GM19467 (cell line): Measurements from ENCODE around the gene DFFB.

ENCODE experiments used
- ATAC-seq: cut with Tn5 transposase; IDR thresholded peaks from one replicate; pipeline ENCODE4 v1.9.1; 2021; ENCODE audit warnings: mild to moderate bottlenecking, moderate library complexity; ENCODE audit not compliant: unreplicated experiment

Gene DFFB

DNA sequence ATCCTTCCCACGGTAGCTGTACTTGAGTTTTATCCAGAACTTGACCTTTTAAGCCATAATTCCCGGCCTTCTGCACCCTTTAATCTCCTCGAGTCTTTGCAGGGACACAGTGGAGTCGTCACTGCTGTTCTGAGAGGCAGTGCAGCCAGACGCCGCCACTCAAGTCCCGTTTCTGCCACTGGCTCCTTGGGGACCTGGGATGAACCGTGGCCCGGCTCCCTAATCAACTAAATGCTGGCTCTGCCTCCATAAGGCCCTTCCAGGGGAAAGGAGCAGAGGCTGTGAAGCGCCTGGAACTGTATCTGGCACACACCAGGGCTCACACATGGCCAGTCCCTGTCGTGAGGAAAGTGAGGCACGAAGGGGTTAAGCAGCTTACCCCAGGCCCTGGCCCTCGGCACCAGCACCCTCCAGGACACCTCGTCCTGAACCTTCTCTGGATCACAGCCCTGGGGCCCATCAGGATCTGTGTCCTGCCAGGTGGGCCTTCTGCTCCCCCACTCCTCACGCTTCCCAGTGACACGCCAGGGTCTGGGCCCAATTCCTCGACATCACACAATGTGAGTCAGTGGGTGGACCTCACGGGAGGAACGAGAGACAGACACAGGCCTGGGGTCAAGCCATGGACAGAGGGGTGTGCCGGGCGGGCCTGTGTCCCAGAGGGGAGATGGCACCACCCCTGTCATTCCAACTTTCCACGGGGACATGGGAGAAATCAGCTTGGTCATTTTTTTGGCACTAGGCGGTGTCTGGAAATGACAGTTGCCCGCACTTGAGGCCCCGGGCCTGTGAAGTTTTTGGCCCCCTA, 66.3 kb downstream of the DFFB start:
- no peak for ATAC-seq

DNA sequence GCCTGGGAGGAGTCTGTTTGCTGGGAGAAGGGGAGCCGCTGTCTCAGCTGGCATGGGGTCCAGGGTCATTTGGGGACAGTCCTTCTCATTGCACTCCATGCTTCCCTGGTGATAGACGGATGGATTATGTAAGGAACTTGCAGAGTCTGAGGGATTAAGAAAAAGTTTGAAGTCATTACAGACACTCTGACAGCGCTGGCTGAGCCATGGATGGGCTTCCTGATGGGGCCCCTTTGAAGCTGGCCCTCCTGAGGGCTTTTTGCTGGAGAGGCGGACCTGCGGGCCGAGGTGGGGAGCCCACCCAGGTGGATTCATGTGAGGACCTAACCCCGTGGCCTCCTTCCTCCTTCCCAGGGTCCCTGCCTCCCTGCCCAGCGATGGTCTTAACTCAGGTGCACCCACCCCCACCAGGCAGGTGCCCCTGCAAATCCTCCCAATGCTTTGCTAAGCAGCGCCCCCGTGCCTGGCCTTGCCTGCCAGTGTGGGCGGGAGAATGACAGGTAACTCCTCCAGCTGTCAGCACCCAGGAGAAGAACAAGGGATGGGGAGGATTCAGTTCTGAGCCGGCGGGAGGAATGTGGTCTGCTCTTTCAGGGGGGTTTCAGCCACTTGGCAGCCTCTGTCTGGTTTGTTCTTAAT, 67.0 kb downstream of the DFFB start:
- no peak for ATAC-seq

DNA sequence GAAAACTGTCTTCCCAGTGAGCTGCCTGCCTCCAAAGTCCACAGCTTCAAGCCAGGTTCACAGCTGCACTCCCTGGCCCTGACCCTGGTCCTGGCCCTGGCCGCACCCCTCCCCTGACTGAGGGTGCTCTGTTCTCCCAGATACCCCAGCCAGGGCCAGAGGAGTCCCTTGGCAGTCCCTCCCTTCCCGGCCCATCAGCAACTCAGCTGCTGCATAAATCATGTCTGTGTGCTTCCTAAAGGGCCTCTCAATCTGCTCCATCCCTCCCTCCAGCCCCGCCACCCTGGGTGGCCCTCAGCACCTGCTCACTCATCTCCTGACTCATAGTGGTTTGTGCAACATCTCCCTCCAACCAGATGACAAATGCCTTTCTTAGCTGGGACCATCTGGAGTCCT, 67.5 kb downstream of the DFFB start:
- ATAC-seq, result no peak

DNA sequence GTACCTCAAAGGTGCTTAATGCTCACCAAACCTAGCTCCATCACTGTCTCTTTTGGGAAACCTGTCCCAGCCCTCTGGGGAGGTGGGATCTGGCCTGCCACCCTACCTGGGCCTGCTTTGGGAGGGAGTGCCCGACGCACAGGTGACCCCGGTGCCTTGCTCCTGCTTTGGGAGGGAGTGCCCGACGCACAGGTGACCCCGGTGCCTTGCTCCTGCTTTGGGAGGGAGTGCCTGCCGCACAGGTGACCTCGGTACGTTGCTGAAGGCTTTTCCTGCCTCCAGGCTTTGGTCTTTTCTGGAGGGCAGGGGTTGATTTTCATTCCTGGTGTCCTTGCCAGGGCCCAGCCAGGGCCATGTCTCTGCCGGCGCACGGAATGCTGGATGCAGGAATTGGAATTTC, 68.0 kb downstream of the DFFB start:
- ATAC-seq, result no peak

DNA sequence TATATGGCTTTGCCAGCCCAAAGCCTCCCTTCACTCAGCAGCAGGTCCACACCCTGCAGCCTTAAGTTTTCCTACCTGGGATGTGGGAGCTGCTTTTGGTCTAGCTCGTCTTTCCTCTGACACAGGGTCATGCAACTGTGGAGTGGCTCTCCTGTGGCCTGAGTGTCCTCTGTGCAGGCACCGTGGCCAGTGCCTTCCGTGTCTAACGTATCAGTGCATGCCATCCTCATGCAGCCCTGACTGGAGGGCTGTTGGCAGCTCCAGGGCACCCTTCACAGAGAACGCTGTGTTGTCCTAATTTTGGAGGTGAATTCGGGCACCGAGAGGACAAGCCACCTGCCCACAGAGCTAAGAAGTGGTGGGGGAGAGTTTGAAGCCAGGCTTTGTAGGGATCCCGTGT, 68.5 kb downstream of the DFFB start:
- ATAC-seq, result no peak

DNA sequence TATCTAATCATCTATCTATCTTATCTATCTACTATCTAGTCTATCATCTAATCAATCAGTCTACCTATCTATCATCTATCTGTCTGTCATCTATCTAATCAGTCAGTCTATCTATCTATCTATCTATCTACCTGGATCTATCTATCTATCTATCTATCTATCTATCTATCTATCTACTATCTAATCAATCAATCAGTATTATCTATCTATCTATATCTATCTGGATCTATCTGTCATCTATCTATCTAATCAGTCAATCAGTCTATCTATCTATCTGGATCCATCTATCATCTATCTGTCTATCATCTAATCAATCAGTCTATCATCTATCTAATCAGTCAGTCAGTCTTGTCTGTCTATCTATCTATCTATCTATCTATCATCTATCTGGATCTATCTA, 69.7 kb downstream of the DFFB start:
- no peak for ATAC-seq

DNA sequence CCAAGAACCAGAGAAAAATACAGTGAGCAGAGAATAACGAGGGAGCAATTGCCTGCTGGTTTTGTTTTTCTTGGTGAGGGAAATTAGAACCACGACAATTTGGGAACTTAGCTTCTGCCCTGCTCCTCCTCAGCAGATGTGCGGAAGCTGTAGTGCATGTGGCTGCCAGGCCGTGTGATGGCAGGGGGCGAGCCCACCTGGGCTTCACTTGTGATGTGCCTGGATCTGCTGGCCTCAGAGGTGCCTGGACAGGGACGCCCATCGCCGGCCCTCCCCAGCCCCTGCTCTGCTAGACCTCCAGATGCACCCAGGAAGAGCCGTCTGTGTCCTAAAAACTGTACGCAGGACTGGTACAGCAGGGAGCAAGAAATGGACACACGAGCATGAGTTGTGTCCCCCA, 71.3 kb downstream of the DFFB start:
- ATAC-seq, result no peak

DNA sequence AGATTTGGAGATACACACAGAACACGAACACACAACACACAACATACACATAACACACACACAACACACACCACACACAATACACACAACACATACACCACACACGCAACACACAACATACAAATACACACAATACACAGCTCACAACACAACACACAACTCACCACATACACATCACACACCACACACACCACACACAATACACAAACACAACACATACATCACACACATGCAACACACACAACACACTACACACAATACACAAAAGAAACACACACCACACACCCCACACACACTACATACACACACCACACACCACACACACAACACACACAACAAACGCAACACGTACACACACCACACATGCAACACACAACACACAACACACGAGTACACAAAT, 71.8 kb downstream of the DFFB start:
- ATAC-seq, result no peak

DNA sequence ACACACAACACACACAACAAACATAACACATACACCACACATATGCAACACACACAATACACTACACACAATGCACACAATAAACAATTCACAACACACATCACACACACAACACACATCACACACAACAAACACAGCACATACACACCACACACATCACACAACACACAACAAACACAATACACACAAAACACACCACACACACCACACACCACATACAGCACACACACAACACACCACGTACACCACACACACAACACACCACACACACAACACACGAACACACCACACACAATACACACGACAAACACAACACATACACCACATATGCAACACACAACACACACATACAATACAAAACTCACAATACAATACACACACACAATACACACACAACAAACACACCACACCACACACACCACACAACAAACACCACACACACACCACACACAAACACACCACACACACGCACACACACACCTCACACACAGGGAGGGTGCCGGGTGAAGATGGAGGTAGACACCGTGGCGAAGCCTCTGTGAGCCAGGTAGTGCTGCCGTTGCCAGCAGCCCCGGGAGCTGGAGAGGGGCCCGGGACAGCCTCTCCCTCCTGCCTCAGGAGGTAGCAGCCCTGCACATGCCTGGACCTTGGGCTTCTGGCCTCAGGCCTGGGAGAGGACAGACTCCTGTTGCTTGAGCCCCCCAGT, 73.2 kb downstream of the DFFB start:
- ATAC-seq, result no peak

DNA sequence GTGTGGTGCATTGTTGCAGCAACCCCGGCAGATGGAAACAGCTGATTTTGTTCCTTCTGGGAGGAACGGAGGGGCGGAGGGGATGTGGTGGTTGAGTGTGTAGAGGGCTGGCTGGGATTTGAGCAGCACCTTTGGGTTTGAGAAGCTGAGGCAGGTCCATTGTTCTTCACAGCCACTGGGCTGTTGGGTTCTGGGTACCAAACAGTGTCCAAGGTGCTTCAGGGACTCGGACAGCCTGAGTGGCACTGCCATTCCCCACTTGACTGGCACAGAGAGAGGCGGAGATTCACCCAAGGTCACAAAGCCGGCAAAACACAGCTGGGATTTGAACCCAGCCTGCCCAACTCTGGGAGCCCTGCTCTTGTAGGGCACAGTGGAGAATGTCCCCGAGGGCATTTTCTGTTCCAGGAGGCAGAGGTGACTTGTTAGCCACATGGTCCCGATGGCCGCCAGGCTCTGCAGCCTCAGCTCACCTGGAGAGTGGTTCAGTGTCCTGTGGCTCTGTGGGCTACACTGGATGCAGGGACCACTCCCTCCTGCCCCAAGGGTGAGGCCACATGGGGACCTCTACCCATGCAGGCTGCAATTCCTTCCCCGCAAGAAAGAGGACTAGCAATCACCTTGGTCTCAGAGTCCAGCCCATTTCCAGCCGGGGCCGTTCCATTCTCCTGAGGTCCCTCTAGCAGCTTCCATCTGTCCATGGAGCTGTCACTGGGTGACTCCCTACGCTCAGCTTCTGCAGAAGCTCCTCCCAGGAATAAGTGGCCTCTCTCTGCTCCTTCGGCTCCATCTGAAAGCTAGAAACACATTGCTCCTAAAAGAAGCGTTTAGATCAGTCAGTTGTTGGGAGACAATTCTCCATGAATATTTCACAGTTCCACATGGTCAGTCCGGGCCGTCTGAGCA, 74.0 kb downstream of the DFFB start:
- ATAC-seq, result no peak

DNA sequence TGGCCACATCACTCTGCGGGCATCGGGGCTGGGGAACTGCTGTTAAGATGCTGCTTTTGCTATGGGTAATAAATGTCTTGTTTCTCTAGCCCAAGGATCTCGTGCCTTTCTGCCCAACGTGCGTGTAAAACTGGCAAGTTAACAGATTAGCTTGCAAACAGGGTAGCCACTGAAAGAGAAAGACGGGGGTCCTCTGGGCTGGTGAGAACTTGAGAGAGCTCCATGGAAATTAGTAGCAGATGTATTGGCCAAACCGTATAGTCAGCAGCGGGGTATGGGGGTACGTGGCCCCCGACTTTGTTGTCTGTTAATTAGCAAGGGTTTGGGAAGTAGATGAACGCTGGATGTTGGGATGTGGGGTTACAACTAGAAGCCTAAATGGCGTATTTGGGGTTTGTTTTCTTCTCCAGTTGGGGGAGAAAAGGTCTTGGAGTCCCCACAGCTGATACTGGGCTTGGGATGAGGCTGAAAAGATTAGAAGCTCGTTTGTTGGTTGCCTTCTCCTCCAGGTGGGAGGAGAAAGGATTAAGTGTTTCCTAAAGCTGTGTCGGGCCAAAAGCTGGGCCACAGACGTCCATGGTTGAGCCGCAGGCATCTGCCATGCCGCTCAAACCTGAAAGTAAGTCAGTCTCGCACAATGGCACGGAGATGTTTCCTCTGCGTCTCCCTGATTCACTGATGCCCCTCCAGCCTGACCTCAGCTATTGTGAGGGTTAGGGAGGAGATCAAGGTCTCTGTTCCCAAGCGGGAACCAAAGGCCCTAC, 75.1 kb downstream of the DFFB start:
- ATAC-seq, result no peak
